HG03571 (cell line): Measurements from ENCODE around the gene BID.
A peak's percentile ranks its signal among the peaks of the same experiment; 100 is the strongest.

Experiments
- ATAC-seq: cut with Tn5 transposase; IDR thresholded peaks from one replicate; pipeline ENCODE4 v1.9.1; 2021; ENCODE audit not compliant: unreplicated experiment

BID gene

DNA sequence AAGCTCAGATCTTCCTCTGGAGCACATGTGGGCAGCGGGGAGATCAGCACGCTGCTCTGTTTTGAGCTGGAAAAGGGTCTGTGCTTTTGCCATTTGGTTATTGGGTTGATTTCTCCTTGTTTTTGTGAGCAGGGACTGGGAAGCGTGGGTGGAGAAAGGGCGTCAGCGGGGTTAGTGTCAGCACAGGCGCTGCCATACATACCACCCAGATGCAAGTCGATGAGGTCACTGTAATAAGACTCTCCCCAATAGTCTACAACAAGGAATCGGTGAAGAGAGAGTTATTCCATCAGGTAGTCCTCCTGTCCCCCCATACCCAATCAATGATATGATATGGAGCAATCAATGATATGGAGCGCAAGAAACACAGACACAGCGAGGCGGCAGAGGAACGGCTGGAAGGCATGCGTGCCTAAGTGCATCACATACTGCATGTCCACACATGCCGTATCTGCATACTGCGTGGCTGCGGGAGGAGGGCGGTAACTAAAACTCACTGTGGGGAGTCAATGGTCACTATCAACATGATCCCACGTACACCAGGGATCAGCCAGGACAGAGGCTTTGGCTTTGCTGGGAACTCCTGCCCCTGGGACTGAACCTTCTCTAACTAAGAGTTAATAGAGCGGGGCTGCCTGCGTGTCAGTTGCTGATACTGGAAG lies 29.5 kb upstream of the BID start:
- ATAC-seq = no peak

DNA sequence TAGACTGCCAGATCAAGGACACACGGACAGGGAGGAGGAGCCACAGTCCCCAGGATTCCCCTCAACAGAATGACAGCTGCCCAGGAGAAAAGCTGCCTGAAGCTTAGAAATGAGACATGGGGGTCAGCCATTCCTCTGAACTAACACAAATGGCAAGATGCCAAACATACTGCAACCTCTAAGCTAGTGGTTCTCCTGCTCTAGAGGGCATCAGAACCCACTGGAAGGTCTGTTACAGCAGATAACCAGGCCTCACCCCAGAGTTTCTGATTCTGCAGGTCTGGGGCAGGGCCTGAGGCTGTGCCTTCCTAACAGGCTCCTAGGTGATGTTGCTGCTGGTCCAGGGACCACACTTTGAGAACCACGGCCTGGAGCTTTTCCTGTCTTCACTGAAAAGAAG lies 28.6 kb upstream of the BID start:
- no peak for ATAC-seq

DNA sequence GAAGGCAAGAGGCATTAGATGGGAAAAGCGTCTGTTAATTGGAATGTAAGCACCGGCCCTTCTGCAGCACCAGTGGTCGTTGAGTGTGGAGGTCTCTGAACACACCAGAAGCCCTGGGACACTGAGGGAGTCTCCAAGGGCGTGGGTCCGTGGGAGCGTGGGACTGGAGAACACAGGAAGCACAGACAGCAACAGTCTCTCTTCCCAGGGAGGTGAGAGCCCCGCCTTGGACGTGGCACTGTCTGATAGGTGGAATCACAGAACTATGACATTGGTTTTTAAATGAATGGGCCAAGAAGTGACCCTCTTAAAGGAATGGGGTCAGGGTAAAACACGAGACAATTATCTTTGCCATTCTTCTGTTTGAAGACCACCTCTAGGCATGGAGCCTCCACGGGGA lies 28.1 kb upstream of the BID start:
- no peak for ATAC-seq

DNA sequence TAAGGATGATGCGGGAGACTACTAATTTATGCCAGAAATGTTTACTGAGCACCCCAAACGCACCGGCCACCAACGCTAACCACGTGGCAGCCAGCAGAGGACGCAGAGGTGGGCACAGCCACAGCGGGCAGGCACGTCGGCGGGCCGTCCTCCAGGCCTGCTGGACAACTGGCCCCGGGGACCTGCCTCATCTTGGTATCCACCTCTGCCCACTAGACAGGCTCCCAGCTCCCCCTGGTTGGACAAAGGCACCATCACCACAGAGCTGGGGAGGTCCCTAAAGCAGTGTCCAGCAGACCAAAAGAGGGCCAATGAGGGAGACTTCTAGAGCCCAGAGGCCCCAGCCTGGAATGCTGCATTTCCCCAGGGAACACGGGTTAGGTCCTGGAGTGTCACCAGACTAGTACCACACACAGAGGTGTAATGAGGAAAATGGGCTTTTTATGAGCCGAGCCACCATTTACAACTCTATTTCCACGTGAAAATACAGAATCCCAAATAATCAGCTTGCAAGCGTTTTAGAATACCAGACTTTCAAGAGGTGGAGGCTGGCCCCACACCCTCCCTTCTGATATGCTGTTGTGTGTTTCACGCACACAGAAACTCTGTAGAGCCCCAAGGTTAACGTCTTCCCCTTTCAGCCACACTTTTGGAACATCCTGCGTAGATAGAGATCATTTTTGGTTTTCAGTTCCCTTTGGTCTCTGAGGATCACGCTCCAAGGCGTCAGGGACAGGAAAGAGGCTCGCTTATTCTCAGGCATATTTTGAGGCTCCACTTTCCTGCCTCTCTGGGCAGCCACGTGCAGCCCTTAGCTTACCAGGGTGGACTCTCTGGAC lies 23.7 kb upstream of the BID start:
- ATAC-seq = peak; percentile 36

DNA sequence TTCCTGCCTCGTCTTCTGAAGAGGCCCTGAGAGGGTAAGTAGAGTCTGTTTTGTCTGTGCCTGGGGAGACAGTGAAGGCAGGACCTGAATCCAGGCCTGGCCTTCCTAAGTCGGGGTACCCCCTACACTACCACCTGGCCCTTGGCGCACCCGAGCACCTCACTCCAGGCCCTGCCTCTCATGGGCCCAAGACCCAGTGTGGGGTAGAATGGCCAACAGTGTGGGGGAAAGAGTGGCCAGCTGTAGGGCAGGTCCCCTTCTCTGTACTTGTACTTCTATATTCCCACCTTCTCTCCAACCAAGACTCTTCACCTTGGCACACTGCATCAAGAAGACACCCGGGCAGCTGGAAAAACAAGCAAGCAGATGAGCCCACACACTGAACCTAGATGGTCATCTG lies 22.4 kb upstream of the BID start:
- no peak for ATAC-seq

DNA sequence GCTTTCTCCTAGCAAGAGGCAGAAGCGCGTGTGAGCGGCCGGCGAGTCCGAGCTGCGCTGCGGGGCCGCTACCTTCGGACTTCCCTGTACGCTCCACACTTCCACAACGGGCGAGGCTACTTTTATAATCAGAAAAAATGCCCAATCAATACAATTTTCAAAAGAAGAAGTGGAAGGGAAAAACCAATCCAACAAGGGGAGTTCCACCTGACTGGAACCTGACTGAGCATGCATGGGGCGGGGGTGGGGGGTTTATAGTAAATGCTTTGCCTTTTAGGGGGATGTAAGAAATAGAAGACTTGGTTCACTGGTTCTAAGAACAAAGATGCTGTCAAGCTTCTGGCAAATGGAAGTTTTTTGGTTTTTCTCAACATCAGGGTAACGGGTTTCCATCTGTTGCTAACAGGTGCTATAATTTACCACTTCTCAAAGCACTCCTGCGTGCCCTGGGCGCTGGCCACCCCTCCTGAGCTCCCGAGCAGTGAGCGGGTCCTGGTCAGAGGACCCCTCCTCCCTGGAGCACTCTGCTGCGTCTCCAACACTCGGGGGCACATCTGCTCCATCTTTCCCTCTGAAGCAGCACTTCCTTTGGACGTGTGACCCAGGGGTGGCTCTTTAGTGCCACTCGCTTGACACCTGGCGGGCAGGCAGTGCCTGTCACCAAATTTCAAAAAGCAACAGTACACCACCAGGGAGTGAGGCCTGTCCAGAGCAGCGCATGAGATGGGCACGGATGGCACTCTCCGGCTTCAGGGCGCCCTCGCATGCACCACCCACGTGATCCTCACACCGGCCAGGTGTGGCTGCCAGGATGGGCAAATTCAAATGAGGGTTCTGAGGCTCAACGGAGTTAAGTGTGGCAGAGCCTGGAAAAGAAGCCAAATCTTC lies 21.6 kb upstream of the BID start:
- no peak for ATAC-seq

DNA sequence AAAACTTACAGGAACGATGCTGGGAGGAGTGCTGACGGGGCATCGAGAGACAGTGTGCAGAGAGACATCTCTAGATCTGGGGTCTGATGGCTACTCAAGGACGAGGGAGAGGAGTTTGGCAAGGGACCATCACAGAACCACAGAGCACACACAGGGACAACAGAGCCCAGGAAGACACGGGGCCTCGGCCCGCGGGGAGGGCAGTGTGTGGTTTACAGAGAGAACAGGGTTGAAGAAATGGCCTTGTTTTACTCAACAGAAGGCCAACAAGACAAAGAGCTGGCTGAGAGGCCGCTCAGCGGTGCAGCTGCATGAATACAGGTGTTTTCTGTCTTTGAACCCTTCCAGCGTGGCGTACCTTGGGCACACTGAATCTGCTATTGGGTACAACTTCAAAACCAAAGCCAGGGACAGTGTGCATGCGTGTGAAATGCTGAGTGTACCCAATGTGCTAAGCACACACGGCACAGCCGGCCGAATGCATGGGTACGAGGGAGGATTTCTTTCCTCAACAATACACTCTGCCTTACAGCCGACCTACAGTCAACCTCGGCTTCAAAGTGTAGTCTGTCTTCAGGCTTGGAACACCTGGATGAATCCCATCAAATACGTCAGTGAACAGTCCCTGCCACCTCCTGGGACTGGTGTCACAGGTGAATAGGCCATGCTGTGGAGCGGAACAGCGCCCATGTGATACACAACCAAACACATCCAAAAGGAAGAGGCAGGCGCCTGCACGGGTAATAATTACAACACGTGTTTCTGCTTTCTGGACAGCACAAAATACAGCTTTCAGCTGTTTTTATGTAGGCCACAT lies 20.7 kb upstream of the BID start:
- no peak for ATAC-seq

DNA sequence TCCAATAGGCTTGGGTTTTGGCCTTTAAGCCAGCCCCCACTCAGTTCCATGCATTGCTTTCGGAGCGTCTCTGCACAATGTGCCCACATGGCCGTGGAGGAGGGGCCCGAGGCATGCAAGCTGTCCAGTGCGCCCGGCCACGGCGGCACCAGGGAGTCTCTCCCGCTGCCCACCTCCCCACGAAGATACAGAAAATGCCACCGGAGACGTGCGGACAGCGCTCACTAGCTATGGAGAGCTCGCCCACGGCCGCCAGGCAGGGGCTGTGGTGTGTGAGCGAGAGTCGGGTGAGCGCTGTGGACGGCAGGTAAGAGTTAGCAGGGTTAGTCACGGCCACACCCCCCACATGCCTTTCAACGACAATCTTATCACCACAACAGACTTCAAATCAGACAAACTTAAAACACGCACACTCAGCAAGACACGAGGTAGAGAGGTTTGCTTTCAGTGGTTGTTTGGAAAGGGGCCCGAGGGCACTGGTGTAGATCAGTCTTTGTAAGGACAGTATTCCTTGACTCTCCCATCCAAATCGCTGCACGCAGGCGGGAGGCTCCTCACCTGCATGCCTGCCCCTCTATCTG lies 18.7 kb upstream of the BID start:
- ATAC-seq = no peak

DNA sequence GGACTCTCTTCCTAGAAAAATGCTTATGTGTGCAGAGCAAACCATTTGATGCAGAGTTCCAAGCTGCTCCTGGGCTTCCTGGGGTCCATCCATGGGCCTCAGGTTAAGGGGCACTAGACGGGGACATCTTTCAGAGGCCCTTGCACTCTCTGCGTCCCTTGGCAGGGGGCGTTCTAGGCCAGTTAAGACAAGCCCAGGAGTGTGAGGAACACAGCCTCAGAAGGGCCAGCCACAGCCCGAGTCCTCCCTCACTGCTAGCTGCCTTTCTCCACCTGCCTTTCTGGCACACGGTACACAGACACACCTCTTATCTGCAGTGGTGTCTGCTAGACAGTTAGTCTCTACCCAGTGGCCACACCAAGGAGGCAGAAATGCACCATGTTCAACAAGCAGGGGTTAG lies 18.0 kb upstream of the BID start:
- no peak for ATAC-seq

DNA sequence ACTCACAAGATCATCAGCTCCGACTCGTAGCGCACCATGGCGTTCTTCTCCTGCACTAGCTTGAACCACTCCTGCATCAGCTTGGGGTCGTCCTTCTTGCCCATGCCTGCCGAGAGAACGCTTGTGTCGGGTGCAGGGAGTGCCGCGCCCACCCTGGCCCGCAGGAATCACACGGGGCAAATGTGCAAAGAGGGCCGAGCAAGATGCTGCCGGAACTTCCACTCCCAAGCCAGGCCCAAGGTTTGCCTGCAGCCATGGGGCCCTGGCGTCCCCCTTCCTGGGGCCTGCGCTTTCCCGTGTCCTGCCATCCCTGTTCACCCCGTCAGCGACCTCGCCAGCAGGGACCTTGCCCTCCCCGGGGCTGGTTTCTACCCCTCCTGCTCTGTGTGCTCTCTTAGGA lies 16.9 kb upstream of the BID start:
- ATAC-seq = no peak

DNA sequence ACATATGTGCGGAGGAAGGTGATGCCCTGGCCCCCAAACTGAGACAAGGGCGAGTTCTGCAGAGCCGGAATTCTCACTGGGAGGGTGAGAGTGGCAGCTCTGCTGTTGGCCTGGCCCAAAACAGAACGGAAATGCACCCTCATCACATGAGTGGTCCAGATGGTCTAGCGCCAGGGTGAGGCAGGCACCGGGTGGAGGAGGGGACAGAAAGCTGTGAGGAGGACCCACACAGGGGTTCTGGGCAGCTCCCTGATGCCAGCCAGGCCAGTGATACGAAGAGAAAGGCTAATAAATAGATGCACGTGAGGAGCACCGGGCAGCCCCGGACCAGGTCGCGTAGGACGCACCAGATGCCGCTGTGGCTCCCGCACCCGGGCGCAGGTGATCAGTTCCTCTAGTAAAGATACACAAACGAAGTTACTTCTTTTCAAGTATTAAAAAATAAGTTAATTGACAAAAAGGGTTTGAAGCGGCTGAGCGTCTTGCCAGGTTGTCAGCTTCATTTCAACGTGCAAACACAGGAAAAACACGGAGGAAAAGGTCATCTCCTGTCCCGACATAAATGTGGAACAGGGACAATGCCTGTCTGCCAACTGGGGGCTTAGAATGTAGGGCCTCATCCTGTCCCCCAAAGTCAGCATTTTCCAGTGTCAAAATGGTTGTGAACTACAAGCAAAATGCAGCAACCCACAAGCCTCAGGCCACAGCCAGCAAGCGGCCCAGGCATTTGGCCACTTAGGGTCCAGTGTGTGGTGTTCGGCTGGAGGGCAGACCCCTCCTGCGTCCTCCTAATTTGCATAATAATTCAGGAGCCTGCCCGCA lies 15.3 kb upstream of the BID start:
- no peak for ATAC-seq

DNA sequence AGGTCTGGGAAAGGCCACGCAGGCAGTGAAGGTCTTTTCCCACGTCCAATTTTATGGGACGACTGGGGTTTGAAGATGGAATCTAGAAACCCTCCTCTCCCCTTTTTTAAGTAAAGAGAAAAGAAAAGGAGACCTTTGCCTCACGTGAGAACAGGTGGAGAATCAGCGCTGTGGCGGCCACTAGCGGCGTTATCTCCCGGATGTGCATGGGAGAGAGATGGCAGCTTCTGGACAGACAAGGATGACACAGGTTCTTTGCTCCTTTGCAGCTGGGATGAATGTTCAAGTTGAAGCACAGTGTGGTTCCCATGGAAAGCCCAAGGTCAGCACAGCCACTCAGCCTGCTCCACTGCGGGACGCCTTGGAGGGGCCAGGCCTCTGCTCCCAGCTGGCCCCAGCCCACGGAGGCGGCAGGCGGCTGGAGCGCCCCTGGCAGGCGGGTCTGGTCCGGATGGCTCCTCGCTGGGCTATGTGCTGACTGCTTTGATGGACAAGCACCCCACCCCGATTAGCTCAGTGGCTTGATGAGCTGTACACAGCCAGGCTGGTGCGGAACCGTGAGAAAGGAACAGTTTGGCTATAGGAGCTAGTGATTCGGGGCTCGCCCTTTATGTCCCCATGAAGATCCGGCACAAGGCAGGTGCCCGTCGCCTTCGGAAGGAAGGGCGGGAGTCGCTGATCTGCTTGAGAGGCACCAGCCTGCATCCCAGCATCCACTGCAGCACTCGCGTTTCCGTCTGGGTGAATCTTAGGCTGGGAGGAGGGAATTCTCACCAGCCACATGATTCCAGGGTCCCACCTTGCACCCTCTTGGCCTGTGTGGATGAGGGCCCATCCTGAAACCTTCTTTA lies 14.5 kb upstream of the BID start:
- ATAC-seq = no peak

DNA sequence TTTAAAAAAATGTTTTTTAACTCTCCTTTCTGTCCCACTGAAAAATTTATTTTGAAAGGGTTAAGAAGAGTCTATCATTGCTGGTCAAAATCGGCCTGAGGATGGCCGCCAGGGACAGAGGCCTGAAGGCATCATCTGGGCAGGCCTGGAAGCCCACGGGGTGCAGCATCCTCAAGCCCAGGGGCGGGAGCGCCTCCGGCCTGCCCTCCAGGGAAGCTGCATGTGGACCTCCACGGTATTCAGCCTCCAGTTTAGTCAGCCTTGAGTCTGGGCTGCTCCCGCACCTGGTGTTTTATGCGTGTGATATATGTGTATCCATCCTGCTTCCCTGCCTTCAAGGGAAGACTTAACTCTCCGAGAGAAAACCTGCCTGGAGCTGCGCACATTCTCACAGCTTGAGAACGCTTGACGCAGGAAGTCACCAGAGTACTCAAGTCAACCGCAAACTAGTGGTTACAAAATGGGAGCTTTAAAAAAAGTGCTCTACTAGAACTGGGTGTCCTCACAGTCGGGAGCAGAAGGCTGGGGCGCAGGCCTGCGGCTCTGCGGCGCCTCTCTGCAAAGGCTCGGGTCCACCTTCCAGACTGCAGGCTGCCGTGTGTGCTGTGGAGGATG lies 13.6 kb upstream of the BID start:
- no peak for ATAC-seq

DNA sequence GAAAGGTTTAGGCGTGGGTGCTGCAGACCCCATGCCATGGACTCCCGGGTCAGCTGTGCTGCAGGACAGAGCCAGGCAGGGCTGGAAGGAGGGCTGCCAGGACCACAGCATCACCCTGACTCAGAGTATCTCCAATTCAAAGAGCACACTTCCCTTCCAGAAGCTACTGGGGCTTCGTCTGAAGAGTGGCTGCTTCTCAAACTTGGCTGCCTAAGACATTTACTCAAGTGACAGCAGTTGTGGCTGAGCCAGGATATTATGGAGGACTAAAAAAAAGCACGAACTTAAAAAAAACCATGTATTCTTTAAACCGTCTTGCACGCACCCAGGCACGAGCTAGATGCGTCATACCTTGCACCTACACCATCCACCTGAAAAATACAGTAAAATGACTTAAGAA lies 13.0 kb upstream of the BID start:
- no peak for ATAC-seq

DNA sequence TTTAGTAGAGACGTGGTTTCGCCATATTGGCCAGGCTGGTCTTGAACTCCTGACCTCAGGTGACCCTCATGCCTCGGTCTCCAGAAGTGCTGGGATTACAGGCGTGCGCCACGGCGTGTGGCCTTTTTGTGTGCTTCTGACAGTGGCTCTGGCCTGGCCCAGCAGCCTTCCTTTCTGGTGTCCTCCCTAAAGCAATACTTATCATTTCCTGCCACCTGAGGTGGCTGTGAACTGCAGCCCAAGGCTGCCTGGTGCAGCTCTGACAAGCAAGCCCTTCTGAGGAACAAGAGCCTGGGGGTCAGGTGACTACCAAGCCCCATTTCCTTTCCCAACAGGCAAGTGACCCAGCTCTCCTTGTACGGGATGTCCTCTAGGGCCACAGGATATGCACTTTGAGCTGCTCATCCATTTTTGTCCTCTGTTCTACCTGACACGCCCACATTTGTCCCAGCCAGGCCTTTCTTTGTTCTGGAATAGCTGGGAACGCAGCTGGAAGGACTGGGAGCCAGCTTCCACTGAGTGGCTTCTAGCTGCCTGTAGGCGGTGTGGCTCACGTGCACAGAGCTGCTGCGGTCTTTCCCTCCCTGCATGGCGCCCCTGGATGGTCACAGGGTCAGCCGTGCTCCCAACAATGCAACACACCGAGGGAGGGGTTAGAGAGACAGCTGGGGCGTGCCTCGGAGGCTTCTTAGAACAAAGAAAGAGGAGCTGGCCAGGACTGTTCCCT lies 12.3 kb upstream of the BID start:
- ATAC-seq = no peak

DNA sequence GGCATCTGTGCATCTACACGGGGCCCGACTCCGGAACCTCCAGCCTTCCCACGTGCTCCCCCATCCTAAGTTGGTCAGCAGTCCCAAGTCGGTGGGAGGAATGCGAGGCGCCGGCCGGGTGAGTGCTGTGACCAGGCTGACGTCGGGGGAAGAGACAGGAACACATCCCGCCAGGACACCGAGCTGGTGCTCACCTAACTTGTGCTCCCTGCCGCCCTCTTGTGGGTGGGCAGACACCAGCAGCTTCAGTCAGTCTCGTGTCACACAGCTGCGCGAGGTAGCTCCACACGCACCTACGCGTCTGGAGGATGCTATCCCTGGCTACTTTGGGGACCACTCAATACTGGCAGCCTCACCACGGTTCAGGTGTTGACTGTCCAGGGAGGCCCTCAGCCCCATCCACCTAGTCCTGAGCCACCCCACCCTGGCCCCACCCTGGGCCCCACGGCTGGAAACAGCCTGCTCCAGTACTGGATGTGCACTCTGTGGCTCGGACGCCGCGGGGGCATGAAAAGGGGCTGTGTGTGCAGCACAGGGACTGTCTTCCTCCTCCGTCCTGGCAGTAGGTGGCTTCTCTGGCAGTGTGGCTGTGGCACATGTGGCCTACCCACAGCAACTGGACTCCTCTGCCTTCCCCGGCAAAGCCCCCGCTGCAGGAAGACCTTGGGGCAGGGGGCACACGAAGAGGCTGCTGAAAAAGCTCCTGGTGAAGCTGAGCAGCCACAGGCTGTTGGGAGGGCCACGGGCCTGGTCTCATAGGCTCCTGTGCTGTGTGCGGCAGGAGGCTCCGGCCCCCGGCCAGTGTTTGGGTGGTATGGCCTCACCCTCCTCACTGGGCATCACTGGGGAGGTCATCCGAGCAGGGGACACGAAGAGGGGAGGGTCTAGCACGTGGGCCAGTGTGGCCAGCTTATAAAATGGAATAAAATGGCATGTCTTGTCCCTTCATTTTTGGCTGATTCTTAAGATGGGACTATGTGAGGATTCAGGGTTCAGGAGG lies 11.2 kb upstream of the BID start:
- ATAC-seq = no peak
